HG03103 (cell line): ENCODE measurements around the gene RUSF1.
"Not testable (repeated sequence)": the region's sequence is repeated elsewhere in the genome, so short reads cannot be mapped to it uniquely, and the experiment has no call there.

Source experiments
- ATAC-seq: cut with Tn5 transposase; IDR thresholded peaks from one replicate; pipeline ENCODE4 v1.9.1; 2021; ENCODE audit warnings: low read depth; ENCODE audit not compliant: unreplicated experiment

Gene RUSF1

DNA sequence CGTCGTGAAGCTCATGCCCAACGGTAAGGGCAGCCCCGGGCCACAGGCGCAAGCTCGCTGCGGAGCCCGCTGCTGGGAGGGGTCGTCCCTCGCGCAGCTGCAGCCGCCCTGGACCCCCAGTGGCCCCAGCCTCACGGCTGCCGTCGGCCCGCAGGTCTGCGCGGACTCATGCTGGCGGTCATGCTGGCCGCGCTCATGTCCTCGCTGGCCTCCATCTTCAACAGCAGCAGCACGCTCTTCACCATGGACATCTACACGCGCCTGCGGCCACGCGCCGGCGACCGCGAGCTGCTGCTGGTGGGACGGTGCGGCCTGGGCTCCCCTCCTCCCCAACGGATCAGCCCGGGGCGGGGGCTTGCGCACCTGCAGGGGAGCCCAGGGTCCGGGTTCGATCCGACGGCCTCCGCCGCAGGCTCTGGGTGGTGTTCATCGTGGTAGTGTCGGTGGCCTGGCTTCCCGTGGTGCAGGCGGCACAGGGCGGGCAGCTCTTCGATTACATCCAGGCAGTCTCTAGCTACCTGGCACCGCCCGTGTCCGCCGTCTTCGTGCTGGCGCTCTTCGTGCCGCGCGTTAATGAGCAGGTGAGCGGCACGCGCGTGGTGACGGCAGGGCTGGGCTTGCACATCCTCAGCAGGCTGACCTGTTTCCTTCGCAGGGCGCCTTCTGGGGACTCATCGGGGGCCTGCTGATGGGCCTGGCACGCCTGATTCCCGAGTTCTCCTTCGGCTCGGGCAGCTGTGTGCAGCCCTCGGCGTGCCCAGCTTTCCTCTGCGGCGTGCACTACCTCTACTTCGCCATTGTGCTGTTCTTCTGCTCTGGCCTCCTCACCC, 19.5 kb downstream of the RUSF1 start:
- ATAC-seq: no peak

DNA sequence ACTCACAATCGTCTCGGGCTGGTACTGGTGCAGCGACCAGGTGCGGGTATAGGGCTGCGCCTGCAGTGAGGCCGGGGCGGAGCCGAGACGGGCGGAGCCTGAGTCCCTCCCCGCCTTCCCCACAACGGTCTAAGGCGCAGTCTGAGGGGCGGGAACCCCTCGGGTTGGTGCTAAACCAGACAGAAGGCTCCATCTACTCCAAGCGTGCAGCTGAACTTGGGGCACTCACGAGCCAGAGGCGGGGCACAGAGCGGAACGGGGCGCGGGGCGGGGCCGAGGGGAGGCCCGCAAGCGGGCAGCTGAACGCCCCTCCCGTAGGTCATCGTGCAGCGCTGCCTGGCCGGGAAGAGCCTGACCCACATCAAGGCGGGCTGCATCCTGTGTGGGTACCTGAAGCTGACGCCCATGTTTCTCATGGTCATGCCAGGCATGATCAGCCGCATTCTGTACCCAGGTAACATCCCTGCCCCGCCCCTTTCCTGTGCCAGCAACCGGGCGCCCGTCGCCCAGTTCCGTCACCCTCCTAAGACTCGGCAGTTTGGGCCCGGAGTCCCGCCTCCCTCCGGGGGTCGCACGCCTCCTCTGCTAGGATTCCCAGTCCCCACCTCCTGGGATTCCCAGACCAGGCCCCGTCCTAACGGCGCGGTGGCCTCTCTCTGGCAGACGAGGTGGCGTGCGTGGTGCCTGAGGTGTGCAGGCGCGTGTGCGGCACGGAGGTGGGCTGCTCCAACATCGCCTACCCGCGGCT, 20.3 kb downstream of the RUSF1 start:
- ATAC-seq: peak; percentile 64

DNA sequence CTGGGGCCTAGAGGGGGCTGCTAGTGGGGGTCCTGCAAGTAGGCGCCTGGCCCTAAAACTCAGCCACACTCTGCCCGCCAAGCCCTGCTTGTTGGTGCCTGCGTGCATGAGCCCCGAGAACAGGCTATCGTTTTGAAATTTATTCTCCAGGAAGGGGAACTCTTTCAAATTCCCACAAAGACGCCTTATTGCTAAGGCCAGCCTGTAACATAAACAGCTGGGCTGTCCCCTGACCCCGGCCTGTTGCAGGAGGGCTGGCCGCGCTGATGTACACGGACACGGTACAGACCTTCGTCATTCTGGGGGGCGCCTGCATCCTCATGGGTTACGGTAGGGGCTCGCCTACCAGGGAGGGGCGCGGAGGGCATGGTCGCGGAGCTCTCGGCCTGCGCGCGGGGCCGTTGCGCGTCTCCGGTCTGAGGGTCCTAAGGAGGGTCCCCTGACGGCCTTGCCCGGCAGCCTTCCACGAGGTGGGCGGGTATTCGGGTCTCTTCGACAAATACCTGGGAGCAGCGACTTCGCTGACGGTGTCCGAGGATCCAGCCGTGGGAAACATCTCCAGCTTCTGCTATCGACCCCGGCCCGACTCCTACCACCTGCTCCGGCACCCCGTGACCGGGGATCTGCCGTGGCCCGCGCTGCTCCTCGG, 21.0 kb downstream of the RUSF1 start:
- ATAC-seq: no peak

DNA sequence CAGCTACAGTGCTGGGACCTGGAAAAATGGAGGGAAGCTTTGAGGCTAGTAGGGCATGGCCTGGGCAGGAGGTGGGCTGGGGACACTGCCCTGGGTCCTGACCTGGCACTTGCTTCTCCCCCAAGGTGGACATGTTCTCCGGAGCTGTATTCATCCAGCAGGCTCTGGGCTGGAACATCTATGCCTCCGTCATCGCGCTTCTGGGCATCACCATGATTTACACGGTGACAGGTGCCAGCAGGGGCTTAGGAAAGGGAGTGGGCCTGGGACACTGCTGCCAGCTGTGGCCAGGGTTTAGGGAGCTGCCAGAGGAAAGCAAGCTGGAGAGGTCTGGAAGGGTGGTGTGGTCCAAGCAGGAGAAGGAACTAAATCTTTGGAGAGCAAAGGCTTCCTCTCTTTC, 22.1 kb downstream of the RUSF1 start:
- no peak for ATAC-seq

DNA sequence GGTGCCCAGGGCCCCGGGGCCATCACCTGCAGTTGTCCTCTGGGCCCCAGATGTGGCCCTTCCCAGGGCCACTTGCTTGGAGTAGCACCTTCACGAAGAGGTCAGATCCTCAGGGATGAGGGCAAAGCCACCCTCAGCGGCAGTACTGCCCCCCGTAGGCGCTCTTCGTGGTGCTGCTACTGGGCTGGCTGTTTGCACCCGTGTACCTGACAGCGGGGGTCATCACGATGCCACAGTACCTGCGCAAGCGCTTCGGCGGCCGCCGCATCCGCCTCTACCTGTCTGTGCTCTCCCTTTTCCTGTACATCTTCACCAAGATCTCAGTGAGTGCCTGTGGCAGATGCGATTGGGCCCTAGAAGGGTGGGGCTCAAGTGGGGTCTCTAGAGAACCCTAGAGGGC, 22.6 kb downstream of the RUSF1 start:
- ATAC-seq: no peak

DNA sequence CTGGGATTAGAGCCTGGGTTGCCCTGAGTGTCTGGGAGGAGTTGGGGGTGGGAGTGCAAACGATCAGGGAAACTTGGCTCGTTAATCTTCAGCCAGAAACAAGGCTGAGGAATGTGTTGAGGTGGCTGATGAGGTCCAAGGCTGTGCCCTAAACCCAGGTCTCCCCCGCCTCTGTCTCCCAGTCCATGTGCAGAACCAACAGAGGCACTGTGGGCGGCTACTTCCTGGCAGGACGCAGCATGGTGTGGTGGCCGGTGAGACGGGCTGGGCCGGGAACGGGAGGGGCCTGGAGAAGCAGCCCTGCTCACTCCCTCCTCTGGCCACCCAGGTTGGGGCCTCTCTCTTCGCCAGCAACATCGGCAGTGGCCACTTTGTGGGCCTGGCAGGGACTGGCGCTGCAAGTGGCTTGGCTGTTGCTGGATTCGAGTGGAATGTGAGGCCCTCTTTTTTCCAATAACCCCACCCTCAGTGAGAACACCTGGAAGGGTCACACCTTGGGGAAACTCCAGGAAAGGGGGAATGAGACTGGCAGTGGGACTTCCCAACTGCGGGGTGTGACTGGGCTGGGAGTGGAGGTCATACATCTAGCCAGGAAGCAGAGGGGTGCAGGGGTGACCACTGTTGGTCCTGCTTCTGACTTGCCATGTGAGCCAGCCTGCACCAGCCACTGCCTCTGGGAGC, 23.6 kb downstream of the RUSF1 start:
- ATAC-seq: no peak

DNA sequence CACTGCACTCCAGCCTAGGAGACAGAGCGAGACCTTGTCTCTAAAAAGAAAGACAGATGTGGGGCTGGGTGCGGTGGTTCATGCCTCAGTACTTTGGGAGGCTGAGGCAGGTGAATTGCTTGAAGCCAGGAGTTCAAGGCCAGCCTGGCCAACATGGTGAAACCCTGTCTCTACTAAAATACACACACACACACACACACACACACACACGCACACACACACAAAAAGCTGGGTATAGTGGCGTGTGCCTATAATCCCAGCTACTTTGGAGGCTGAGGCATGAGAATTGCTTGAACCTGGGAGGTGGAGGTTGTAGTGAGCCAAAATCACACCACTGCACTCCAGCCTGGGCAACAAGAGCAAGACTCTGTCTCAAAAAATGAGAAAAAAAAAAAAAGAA, 24.1 kb downstream of the RUSF1 start:
- not testable (repeated sequence) for ATAC-seq

DNA sequence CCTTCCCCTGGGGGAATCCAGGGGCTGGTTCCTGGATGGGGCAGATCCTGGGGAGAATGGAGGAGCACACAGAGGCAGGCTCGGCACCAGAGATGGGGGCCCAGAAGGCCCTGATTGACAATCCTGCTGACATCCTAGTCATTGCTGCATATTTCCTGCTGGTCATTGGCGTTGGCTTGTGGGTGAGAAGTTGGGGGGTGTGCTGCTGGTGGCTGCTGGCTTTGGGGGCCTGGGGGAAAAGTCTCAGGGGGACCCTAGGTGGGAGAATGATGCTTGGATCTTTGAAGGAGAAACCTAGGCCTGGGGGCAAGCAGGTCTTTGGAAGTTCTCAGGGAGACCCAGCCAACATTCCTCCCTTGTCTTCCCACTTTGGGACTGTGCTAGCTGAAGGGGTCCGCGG, 25.1 kb downstream of the RUSF1 start, which contains the start of gene SLC5A2:
TSS of gene SLC5A2 (plus strand) at position 43 of the 400 bp plus-strand sequence. CDS start at position 57, 14 bp downstream.
- ATAC-seq: no peak

DNA sequence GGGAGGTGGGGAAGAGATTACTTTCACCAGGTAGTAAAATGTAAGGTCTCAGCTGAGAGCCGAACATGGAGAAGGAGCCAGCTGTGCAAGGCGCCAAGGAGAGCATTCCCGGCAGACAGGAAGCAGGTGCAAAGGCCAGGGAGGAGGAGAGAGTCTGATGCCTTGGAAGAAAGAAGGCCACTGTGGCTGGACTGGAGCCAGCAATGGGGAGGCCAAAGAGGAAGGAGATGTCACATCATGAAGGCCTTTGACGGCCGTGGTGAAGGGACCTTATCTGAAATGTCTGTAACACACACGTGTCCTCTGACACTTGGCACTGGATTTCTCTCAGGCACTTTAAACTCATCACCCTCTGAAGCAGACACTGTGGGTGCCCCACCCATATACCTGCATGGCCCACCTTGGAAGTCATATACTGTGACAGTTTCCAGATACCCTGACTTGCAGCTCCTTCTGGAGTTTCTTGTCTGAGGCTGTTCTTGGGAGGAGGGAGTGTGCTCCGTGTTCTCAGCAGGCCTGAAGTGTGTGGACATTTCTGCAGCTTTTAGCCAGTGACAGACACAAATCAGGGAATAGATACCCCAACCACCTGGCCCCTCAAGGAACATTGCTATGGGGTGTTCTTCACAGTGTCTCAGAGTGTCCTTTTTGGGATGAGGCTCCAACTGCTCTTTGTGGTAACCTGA, 27.2 kb downstream of the RUSF1 start:
- ATAC-seq: no peak

DNA sequence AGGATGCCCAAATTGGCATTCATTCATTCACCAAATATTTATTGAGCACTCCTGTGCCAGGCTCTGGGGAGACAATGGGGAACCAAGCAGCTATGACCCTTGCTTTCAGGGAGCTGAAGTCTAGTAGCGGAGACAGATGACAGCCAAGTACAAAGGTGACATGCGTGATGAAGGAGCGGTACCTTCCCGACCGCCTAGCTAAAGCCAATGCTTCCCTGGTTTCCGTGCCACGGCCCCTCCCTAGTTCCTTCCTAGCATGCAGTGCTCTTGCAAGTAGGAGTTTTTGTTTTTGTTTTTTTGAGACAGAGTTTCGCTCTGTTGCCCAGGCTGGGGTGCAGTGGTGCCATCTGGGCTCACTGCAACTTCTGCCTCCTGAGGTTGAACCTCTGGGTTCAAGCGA, 28.4 kb downstream of the RUSF1 start:
- no peak for ATAC-seq

DNA sequence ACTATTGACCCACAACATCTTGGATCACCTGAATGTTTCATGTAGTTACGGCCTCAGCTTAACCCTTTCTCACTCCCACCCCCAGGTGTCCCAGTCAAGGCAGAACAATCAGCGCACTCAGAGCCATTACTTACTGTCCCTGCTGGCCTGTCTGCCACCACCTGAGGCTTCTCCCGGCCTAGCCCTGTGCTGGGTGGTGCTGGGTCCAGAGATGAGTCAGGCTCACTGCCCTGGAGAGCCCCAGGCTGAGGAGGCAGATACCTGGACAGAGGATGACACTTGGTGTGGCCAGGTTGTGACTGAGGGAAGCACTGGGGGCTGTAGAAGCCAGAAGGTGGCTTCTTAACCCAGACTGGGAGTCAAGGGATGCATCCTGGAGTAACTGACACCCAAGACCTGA, 29.2 kb downstream of the RUSF1 start:
- no peak for ATAC-seq

DNA sequence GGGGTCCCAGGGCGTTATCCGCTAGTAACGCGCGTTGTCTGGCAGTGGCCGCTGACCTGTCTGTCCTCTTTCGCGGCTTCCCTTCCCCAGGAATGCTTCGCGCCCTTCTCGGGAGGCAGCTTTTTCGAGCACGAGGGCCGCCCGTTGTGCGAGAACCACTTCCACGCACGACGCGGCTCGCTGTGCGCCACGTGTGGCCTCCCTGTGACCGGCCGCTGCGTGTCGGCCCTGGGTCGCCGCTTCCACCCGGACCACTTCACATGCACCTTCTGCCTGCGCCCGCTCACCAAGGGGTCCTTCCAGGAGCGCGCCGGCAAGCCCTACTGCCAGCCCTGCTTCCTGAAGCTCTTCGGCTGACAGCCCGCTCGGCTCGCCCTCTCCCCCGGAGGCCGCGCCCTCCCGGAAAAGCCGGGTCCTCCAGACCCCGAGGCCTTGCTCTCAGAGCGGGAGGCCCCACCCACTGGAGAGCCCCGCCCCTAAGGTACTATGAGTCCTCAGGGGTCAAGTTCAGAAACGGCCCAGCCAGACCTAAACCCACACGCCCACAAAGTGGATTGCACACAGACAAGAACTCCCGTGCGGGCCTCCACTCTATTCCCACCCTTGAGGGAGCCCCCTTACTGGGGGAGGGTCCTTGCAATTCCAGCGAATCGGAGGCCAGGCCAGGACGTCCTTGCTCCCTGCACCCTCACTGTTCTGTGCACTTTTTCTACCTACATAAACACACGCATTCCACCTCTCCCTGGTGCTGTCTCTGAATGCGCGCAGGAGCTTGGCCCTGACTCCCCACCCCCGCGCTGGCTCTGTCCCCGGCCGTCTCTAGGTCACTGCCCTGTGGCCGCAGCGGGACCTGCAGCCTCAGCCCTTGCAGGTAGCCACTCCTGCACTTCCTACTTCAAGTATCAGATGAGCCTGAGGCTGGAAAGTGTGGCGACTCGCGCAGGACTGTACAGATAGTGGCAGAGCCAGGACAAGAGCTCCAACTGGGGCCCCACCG, 30.7 kb downstream of the RUSF1 start:
- ATAC-seq: peak; percentile 21

DNA sequence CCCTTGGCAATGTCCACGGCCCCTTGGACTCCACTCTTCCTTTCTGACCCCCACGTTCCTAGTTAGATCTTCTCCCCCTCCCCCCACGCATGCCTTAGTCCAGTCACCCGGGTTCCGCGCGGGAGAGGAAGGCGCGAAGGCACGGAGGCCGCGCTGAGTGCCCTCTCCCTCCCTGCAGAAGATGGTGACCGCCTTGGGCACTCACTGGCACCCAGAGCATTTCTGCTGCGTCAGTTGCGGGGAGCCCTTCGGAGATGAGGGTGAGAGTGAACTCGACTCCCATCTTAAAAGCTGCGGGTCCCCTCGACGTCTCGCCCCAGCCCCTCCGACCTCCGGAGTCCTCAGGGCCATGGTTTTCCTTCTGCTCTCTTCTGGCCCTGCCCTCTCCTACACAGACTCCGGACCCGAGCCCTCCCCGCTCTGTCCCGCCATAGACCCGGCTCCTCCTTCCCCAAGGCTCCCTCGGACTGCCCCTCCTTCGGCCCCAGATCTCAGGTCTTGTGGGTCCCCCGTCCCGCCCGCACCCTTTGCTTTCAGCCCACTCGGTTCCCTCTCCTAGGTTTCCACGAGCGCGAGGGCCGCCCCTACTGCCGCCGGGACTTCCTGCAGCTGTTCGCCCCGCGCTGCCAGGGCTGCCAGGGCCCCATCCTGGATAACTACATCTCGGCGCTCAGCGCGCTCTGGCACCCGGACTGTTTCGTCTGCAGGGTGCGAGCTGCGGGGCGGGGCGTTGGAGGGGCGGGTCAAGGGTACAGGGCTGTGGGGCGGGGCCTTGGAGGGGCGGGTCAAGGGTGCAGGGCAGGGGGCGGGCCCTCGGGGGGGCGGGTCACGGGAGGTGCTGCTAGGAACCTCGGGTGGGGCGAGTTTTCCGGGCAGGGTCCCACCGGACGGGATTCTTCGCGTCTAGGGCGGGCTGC, 31.6 kb downstream of the RUSF1 start:
- peak; percentile 65 for ATAC-seq

DNA sequence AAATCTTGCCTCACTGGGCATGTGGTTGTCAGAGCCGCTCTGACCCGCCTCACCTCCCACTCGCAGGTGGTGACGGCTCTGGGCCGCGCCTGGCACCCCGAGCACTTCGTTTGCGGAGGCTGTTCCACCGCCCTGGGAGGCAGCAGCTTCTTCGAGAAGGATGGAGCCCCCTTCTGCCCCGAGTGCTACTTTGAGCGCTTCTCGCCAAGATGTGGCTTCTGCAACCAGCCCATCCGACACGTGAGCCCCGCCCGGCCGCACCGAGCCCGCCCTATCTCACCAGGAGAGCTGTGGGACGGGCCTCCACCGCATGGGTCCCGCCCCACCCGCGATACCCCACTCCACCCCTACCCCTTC, 32.3 kb downstream of the RUSF1 start:
- no peak for ATAC-seq

DNA sequence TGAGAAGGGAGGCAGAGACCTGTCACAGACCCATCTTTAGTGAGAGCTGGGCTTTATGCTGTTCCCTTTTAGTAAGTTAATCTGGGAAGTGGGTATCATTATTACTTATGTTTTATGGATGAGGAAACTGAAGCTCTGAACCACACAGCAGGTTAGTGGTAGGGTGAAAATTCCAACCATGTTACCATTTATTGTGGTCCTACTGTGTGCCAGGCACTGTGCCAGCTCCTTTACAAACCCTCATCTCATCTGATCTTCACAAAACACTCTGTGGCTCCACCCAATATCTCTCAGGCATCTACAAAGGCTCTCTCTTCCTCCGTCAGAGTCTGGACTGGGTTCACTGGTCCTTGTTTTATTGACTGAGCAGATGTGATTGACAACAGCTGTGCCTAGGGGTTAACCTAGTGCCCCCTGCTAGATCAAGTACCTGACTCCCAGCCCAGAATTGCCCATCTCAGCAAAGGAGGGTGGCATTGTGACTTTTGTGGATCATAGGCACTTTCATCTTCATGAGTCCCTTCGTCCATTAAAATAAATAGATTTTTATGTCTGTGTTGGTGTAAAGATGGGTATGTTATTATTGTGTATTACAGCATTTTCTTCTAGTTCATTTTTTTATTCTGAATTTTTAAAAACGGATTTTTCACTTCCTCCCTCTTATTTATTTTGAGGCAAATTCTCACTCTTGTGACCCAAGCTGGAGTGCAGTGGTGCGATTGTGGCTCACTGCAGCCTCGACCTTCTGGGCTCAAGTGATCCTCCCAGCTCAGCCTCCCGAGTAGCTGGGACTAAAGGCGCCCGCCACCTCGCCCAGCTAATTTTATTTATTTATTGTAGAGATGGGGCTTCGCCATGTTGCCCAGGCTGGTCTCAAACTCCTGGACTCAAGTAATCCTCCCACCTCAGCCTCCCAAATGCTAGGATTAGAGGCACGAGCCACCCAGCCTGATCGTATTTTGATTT, 33.1 kb downstream of the RUSF1 start:
- no peak for ATAC-seq

DNA sequence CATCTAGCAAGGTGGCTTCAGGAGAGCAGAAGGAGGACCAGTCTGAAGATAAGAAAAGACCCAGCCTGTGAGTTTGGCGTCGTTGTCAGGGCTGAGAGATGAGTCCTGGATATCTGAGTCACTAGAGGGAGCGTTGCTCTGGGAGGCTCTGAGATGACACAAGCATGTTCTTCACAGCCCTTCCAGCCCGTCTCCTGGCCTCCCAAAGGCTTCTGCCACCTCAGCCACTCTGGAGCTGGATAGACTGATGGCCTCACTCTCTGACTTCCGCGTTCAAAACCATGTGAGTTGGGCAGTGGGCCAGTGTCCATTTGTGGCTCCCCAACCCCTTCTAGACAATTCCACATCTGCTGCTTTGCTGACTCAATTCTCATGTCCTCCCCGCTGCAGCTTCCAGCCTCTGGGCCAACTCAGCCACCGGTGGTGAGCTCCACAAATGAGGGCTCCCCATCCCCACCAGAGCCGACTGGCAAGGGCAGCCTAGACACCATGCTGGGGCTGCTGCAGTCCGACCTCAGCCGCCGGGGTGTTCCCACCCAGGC, 33.9 kb downstream of the RUSF1 start:
- ATAC-seq: no peak
